ENCODE measurements around the gene USP6NL. TPM values are rescaled to one million over a fixed set of nuclear protein-coding genes. Genes with fewer than 3 reads are reported as not detected.

Gene USP6NL
- total and polyA plus RNA-seq, 9 of the 15 experiments (the other 6 are each of a cell fraction or from before 2014, with no cell fraction given) = 3.2 to 26.6 (median 19.8) TPM

DNA sequence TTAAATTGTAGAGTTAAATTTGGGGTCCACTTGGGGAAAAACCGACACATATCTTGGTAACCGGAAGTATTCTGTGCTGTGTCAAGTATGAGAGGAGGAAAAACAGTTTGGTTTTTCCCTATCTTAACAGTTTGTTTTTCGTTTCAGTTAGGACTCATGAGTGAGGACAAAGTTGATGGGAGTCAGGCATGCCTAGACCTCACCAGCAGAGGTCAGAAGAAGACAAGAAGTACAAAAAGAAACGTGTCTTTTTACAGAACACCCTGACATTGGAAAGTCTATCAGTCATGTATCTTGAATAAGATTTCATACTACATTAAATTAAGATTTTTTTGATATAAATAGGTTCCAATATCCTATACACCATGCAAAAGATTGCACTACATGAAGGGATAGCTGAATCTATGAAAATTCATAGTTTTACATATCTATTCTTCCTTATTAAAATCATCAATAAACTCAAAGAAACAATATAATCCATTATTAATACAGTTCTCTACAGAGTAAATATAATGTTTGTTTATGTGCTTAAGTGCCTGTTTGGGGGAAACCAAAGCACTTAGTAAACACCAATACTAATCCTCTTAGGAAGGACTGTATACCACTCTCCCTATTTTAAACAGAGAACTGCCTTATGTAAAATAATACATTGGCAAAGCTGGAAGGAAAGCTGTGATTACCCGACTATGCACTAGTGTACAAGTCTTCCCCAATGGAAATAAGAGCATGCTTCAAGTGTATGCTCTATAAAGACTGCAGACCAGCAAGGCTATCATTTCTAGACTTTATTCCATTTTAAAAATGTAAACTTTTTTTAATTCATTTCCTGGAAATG, 95.6 kb downstream of the USP6NL start (continued):
- TF ChIP-seq, protein P1, sequence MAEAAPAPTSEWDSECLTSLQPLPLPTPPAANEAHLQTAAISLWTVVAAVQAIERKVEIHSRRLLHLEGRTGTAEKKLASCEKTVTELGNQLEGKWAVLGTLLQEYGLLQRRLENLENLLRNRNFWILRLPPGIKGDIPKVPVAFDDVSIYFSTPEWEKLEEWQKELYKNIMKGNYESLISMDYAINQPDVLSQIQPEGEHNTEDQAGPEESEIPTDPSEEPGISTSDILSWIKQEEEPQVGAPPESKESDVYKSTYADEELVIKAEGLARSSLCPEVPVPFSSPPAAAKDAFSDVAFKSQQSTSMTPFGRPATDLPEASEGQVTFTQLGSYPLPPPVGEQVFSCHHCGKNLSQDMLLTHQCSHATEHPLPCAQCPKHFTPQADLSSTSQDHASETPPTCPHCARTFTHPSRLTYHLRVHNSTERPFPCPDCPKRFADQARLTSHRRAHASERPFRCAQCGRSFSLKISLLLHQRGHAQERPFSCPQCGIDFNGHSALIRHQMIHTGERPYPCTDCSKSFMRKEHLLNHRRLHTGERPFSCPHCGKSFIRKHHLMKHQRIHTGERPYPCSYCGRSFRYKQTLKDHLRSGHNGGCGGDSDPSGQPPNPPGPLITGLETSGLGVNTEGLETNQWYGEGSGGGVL (CRISPR knock-in tag; IDR thresholded peaks at IDR 0.05) = no peak

DNA sequence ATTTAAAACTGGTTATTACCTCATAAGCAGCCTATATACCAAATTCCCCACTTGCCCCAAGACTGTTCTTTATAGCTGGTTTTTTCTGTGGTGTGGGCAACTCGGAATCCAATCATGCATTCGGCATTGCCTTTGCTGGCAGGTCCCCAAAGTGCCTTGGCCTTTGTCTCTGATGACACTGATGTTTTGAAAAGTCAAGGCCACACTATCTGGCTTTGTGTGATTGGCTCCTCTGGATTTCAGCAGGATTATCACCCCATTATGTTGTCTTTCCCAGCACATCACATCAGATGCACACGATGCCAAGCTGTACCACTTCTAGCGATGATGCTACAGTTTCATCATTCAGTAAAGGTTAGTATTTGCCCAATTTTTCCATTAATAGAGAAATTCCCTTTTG, 97.7 kb downstream of the USP6NL start:
- Histone ChIP-seq H3K36me3 (ENCODE audit: control insufficient read depth, insufficient read depth, low read length) (peaks cover 34% of the 10 kb centered on the region), H3K4me2 (ENCODE audit: insufficient read depth, low read length) (no peak overlapping the region), H3K9me1 (ENCODE audit: control insufficient read depth, insufficient read depth, low read length) (no peaks in the 10 kb centered on the region), H3K9me3 (replicated peaks; ENCODE audit: control insufficient read depth, insufficient read depth, low read depth, low read length) (no peaks in the 10 kb centered on the region), H4K20me1 (replicated peaks; ENCODE audit: control insufficient read depth, insufficient read depth, low read length) (no peaks in the 10 kb centered on the region), H3K79me2 (ENCODE audit: control insufficient read depth, insufficient read depth, low read length) (peaks cover 21% of the 10 kb centered on the region; the same call in 2 of the 3 replicates), H3K4me1 (replicated peaks in 1 of 2; ENCODE audit: control insufficient read depth in 2 of 2, insufficient read depth in 2 of 2, low read length in 2 of 2) (peaks cover 0 to 9% of the 10 kb centered on the region in 2 experiments; a peak in 2 of 5 replicates), H3K27me3 (ENCODE audit: control insufficient read depth in 2 of 2, insufficient read depth in 2 of 2, low read length in 2 of 2) (no peaks in the 10 kb centered on the region), H2AFZ (ENCODE audit: low read depth, low read length) (no peak overlapping the region), H3K27ac (ENCODE audit: extremely low read depth, low read depth, low read length) (no peak overlapping the region), H3K4me3 (no peak overlapping the region), H3K9ac (ENCODE audit: insufficient read depth in 1 of 2, low read depth in 2 of 2, low read length in 2 of 2) (no peak overlapping the region)
- no peak for FAIRE-seq
- CTCF ChIA-PET (ENCODE audit: low intra/inter-chr PET ratio) = interaction anchor here (1.0 kb wide), 1 partner anchor 211 kb away, joined by 3 read pairs; no protein-coding TSS in a partner anchor
- POLR2A ChIA-PET = no interaction called here
- DNase-seq (ENCODE audit: extremely low read depth in 1 of 4, low spot score in 3 of 4) = no peak
- ATAC-seq = no peak
- in situ Hi-C loops (cut with MboI) (loop anchor here (25.0 kb wide), 1 partner anchor 474 kb away; no protein-coding TSS in a partner anchor), intact Hi-C loops (cut with micrococcal nuclease) (loop anchor here (2.0 kb wide), 2 partner anchors 97 to 207 kb away; partner anchors contain the start of gene USP6NL)
- no TSS peak for BruUV-seq (replicated peaks)
- WGBS (ENCODE audit: insufficient coverage, low coverage, missing lambda C conversion rate) = 93% methylated on average over 4 of the region's 4 CpGs
- TF ChIP-seq OTX1 (CRISPR knock-in tag; IDR thresholded peaks at IDR 0.05) (no peak), HCFC1 (IDR thresholded peaks at IDR 0.05; ENCODE audit: low read depth, low read length) (no peak), POU5F1 (IDR thresholded peaks at IDR 0.05; ENCODE audit: borderline replicate concordance, low read depth, low read length, partially characterized antibody) (no peak), ZNF830 (CRISPR knock-in tag; IDR thresholded peaks at IDR 0.05) (no peak), TBP (optimal IDR thresholded peaks at IDR 0.05; ENCODE audit: low read depth, low read length) (no peak), ZSCAN29 (IDR thresholded peaks at IDR 0.05) (no peak)
- TF ChIP-seq, protein P2, sequence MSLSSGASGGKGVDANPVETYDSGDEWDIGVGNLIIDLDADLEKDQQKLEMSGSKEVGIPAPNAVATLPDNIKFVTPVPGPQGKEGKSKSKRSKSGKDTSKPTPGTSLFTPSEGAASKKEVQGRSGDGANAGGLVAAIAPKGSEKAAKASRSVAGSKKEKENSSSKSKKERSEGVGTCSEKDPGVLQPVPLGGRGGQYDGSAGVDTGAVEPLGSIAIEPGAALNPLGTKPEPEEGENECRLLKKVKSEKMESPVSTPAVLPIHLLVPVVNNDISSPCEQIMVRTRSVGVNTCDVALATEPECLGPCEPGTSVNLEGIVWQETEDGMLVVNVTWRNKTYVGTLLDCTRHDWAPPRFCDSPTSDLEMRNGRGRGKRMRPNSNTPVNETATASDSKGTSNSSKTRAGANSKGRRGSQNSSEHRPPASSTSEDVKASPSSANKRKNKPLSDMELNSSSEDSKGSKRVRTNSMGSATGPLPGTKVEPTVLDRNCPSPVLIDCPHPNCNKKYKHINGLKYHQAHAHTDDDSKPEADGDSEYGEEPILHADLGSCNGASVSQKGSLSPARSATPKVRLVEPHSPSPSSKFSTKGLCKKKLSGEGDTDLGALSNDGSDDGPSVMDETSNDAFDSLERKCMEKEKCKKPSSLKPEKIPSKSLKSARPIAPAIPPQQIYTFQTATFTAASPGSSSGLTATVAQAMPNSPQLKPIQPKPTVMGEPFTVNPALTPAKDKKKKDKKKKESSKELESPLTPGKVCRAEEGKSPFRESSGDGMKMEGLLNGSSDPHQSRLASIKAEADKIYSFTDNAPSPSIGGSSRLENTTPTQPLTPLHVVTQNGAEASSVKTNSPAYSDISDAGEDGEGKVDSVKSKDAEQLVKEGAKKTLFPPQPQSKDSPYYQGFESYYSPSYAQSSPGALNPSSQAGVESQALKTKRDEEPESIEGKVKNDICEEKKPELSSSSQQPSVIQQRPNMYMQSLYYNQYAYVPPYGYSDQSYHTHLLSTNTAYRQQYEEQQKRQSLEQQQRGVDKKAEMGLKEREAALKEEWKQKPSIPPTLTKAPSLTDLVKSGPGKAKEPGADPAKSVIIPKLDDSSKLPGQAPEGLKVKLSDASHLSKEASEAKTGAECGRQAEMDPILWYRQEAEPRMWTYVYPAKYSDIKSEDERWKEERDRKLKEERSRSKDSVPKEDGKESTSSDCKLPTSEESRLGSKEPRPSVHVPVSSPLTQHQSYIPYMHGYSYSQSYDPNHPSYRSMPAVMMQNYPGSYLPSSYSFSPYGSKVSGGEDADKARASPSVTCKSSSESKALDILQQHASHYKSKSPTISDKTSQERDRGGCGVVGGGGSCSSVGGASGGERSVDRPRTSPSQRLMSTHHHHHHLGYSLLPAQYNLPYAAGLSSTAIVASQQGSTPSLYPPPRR (CRISPR knock-in tag; IDR thresholded peaks at IDR 0.05; ENCODE audit: borderline replicate concordance) = no peak
- TF ChIP-seq, protein P3, sequence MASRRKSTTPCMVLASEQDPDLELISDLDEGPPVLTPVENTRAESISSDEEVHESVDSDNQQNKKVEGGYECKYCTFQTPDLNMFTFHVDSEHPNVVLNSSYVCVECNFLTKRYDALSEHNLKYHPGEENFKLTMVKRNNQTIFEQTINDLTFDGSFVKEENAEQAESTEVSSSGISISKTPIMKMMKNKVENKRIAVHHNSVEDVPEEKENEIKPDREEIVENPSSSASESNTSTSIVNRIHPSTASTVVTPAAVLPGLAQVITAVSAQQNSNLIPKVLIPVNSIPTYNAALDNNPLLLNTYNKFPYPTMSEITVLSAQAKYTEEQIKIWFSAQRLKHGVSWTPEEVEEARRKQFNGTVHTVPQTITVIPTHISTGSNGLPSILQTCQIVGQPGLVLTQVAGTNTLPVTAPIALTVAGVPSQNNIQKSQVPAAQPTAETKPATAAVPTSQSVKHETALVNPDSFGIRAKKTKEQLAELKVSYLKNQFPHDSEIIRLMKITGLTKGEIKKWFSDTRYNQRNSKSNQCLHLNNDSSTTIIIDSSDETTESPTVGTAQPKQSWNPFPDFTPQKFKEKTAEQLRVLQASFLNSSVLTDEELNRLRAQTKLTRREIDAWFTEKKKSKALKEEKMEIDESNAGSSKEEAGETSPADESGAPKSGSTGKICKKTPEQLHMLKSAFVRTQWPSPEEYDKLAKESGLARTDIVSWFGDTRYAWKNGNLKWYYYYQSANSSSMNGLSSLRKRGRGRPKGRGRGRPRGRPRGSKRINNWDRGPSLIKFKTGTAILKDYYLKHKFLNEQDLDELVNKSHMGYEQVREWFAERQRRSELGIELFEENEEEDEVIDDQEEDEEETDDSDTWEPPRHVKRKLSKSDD (conservative IDR thresholded peaks at IDR 0.05; ENCODE audit: low read length) = no peak
